ENCODE data around the gene PPDPF.
"Not testable (repeated sequence)": the region's sequence is repeated elsewhere in the genome, so short reads cannot be mapped to it uniquely, and the experiment has no call there.

The PPDPF gene

DNA sequence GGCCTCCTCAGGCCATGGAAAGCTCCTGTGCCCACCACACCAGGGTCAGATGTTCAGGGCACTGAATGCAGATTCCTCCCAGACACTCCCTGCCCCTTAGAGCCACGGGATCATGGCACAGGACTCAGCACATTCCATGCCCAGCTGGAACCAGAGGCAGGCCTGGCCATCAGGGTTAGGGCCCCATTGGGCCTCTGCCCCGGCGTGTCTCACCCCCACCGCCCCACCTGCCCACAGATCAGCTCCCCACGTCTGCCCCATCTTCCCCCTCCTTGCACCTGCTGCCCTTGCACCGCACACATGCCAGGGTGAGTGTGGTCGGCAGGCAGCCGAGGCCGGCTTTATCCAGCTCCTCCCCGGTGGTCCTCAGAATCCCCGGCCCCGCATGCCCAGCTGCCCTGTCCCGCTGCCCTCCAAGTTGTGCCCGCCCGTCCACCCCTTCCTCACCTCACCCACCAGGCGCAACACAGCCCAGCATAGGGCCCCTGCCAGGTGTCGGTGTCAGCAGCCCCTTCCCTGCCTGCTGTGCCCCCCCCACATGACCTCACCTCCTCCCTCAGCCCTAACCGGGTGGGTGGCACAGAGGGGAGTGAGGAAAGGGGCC lies 29.2 kb downstream of the PPDPF start:
- DNase-seq (ENCODE audit: low read depth, low spot score), result no peak

DNA sequence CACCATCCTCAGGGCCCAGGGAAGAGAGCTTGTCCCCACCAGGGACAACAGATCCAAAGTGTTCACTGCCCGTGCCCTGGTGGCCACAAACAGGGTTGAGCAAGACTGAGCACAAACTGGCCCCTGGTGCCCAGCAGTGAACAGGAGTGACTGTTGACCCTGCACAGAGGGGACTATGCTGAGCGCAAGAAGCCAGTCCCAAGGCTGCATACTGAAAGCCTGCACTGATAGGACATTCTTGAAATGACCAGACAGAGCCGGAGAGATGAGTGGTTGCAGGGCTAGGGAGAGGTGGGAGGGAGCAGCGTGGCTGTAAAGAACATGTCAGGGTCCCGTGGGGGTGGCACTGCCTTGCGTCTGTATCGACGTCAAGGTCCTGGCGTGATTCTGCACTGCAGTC lies 30.5 kb downstream of the PPDPF start:
- DNase-seq (ENCODE audit: low read depth, low spot score), result no peak

DNA sequence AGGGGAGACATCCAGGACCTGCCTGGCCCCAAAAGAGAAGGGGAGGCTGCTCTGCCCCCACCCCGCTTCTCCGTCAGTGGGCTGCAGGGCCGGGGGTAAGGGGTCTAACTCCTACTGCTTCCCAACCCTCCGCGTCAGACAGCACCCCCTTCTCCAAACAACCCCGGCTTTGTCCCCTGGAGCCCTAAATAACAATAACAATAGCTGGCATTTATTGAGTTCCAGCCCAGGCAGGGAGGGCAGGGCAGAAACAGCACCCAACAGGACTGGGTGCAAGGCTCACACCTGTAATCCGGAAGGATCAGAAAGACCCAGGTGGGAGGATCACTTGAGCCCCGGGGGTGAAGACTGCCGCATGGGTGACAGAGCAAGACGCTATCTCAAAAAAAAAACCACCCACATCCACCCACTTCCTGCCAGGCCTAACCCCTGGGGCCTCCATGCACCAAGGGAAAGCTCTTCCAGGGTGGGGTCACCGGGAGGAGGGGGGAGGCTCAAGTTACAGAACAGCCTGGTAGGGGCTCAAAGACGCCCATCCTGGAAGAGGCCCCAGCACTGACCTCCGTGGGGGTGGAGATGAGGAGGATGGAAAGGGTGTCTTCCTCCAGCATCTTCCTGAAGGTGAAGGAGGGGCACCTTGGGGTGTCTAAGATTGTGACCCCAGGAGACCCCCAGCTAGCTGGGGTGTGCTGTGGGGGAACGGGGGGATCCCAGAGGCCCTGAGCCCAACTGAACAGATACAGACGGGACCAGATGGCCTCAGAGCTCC lies 32.1 kb downstream of the PPDPF start:
- no peak for DNase-seq (ENCODE audit: low read depth, low spot score)

DNA sequence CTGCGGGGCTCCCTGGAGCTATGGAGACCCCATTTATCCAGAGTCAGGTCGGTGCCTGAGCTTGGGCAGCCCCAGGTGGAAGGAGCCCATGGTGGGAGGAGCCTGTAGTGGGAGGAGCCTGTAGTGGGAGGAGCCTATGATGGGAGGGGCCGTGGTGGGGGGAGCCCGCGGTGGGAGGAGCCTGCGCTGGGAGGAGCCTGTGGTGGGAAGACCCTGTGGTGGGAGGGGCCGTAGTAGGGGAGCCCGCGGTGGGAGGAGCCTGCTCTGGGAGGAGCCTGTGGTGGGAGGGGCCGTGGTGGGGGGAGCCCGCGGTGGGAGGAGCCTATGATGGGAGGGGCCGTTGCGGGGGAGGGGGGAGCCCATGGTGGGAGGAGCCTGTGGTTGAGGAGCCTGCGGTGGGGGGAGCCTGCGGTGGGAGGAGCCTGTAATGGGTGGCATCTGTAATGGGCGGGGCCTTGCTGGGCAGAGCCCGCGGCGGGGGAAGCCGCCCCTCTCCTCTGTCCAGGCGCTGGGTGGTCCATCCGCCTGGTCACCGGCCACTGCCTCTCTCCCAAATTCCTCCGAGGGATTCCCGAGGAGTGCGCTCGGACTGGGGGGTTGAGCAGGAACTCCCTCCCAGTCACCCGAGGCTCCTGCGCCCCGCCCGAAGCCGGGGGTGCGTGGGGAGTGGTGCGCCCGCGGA lies 32.8 kb downstream of the PPDPF start:
- no peak for DNase-seq (ENCODE audit: low read depth, low spot score)

DNA sequence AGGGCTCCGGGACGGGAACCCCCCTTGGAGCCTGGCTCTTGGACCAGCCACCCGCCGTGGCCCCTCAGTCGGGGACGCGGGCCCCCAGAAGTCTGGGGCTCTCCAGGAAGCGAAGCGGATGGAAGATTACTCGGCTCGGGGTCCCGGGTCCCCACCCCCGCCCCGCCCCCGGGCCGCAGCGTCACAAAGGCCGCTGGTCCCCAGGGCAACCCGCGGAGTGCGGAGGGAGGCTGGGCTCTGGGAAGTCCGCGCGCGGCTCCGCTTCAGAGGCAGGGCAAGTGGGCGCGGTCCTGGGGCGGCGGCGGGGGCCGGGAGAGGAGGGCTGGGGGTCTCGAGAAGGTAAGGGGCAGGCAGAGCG lies 33.3 kb downstream of the PPDPF start, which contains the start of gene FNDC11:
Gene FNDC11, plus strand, starts transcription at position 227 of the 358 bp plus-strand sequence. CDS start 1,505 bp downstream, outside the sequence.
- no peak for DNase-seq (ENCODE audit: low read depth, low spot score)

DNA sequence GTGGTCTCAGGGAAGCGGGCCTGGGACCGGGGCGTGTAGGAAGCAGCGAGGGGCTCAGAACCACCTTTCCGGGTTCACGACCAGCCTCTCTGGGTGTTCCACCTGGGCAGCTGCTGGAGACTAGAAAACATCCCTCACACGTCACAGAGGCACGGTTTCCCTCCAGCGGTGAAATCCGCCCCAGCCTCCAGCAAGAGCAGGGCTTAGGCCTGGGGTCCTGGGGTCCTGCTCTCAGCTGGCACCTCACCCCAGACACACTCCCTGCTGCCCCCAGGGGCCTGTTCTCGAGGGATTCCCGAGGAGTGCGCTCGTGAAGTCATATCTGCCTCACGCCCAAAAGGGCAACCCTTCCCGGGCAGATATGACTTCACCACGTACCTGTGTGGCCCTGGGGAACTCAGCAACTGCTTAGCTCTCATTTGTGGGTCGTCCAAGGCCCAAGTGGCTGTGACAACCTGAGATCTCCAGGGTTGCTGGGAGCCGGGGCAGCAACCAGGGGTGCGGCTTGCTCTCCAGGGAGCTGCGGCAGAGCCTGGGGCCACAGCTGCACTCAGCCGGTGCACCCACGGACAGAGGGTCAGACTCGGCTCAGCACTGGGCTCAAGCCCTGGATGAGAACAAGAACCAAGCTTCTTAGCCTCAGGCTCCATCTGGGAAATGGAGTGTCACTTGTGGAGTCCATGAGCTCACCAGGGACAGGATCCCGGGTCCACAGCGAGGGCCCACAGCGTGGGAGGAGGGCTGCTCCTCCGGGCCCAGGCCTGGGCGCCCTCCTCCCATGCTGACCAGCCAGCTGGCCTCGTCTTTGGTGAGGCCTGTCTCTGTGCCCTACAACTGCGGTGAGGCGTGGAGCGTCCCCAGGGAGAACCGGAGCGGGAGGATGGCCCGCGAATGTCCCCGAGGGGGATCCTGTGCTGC lies 34.1 kb downstream of the PPDPF start:
- no peak for DNase-seq (ENCODE audit: low read depth, low spot score)

DNA sequence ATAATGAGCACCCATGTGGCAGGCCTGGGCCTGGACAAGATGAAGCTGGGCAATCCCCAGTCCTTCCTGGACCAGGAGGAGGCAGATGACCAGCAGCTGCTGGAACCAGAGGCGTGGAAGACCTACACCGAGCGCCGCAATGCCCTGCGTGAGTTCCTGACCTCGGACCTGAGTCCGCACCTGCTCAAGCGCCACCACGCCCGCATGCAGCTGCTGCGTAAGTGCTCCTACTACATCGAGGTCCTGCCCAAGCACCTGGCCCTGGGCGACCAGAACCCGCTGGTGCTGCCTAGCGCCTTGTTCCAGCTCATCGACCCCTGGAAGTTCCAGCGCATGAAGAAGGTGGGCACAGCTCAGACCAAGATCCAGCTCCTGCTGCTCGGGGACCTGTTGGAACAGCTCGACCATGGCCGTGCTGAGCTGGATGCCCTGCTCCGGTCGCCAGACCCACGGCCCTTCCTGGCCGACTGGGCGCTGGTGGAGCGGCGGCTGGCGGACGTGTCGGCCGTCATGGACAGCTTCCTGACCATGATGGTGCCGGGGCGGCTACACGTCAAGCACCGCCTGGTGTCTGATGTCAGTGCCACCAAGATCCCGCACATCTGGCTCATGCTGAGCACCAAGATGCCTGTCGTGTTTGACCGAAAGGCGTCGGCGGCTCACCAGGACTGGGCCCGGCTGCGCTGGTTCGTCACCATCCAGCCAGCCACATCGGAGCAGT lies 35.3 kb downstream of the PPDPF start:
- no peak for DNase-seq (ENCODE audit: low read depth, low spot score)

DNA sequence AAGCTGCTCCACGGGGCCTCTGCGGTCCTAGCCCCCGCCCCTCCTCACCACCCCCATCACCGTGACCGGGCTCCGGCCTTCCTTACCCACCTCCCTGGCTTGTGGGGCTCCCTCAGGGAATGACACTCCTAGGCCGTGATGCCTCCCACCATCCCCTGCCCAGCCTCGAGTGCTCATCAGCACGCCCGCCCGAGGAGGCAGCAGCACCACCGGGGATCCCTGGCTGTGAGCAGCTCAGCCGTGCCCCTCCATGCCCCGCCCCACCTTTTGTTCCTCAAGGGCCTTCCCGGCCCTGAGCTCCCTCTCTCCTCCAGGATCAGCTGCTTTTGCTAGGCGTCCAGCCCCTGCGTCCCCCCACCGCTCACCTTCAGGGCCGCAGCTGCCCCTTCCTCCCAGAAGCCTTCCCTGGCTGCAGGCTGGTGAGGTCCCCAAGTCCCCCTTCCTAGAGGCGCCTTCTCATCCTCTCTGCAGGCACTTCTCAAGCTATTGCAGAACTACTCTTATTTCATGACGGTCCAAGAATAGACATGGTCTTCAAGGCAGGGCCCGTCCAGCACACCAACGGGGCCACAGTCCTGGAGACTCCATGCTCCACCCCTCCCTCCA lies 36.4 kb downstream of the PPDPF start:
- DNase-seq (ENCODE audit: low read depth, low spot score), result no peak

DNA sequence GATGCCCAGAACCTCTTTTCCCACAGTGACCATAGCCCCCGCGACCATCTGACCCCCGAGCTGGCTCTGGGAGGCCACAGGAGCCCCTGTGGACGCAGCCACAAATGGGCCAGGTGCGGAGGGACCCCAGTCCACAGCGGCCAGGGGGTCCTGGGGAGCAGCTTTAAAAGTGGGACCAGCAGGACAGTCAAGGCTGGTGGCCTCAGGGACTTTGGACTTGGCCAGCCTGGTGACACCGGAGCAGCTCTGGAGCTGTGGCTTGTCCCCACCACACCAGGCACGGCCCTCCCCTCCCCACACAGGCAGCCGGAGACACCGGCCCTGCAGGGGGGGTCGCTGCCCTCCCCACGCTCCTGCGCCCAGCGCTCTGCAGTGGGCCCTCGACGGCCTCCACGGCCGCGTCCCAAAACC lies 36.9 kb downstream of the PPDPF start:
- no peak for DNase-seq (ENCODE audit: low read depth, low spot score)

DNA sequence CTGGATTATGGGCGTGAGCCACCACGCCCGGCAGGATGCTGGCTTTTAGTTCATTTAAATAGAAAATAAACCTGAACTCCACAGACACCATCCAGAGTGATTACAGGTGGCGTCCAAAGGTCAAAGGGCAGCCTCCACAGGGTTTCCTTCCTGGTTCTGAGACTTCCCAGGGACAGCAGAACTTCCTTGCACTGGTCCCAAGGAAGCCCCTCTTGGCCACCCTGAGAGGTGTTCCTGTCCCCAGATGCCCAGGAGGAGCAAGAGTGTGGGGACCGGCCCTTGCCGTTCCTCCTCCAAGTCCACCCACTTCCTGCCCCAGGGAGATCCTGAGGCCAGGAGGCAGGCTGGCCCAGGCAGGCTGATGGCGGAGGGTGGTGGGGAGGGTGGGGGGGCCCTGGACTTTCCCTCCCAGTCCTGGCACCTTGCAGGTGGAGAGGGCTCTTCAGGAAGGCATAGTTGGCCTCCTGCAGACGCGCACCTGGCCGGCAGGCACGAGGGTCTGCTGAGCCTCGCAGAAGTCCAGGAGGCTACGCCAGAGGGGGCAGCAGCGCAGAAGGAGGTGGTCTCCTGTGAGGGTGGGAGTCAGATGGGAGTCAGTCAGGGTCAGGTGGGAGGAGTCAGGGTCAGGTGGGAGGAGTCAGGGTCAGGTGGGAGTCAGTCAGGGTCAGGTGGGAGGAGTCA lies 38.4 kb downstream of the PPDPF start:
- DNase-seq (ENCODE audit: low read depth, low spot score), result no peak

DNA sequence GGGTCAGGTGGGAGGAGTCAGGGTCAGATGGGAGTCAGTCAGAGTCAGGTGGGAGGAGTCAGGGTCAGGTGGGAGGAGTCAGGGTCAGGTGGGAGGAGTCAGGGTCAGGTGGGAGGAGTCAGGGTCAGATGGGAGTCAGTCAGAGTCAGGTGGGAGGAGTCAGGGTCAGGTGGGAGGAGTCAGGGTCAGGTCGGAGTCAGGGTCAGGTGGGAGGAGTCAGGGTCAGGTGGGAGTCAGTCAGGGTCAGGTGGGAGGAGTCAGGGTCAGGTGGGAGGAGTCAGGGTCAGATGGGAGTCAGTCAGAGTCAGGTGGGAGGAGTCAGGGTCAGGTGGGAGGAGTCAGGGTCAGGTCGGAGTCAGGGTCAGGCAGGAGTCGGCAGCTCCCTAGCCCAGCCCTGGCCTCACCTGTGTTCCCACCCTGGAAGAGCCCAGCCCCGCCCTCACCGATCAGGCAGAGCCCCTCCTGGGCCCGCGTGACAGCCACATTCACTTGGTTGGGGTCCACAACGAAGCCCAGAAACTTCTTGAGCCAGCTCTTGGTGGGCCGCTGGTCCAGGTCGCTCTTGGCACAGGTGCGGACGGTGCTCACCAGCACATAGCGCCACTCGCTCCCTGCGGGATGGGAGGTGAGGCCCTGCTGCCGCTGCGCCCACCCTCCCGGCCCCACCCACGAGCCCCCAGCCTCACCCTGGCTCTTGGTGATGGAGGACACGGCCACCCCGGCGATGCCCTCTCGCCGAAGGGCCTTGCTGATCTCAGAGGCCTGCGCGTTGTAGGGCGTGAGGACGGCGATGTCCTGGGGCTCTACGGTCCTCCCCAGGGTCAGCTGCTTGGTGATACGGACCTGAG lies 39.1 kb downstream of the PPDPF start:
- DNase-seq (ENCODE audit: low read depth, low spot score), result not testable (repeated sequence)

DNA sequence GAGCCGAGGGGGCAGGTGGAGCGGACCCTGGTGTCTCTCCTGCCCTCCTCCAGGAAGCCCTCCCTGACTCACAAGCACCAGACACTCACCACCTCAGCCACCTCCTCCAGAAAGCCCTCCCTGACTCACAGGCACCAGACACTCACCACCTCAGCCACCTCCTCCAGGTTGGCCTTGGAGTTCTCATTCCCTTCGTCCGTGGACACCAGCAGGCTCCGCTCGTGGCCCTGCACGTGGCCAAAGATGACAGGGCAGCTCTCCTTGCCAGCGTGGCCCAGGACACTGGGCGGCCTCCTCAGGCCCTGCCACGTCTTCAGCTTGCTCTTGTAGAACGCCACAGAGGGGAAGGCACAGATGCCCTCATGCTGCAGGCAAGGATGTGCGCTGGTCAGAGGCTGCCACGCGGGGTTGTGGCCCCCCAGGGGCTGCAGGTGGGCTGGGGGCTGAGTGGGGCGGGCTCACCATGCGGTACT lies 39.8 kb downstream of the PPDPF start:
- no peak for DNase-seq (ENCODE audit: low read depth, low spot score)

DNA sequence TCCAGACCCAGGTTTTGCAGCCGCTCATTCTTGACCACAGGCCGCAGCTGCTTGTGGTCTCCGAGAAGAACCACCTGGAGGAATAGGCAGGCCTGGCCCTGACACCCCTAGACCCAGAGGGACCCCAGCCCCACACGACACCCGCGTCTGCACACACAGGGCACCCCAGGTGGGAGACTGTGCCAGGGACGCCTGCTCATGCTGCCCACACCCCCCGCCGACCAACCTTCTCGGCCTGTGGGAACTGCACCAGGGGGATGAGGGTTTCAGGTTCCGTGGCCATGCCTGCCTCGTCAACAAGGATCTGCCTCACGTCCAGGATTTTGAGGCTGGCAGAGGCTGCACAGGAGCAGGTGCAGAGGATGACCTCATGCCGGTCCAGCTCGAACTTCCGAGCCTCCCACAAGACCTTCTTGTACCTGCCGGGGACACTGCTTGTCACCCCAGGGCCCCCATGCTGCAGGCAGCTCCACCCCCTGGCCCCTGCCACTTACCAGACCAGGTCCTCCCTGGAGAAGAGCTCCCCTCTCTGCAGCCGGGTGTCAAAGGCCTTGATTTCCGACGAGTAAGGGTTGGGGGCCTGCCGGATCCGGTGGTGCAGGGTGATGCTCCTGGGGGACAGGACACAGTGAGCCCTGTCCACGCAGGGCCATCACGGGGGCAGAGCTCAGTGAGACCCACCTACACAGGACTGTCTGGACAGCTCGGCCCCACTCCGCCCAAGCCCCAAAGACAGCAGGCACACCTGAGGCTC lies 40.5 kb downstream of the PPDPF start:
- DNase-seq (ENCODE audit: low read depth, low spot score), result no peak

DNA sequence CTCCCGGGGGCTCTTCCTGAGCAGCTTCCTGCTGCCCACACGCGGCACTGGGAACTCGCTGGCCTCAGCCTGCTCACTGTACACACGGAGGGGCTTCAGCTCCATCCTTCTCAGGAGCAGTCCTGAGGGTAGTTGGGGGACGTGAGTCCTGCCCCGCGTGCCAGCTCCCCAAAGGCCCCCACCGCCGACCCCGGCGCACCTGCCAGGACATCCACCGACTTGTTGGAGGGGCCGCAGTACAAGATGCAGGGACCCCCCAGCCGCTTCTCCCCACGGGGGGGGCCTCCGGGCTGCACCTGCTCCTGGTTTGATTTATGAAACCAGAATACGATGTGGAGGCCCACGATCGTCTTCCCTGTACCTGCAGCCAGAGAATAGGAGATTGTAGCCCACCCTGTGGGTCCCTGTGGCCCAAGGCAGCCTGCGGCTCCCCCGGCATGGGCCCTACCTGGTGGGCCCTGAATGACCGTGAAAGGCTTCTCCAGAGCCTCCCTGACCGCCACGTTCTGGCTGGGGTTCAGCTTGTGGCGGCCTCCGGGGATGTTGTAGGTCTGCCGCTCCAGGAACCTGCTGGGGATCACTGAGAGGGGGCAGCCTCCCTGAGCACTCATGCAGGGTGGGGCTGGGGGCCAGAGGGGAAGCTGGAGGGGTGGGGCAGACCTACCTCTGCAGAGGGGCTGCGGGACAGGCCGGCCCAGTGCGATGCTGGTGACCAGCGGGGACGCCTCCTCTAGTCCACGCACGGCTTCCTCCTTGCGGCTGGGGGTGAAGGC lies 41.2 kb downstream of the PPDPF start:
- DNase-seq (ENCODE audit: low read depth, low spot score), result no peak

DNA sequence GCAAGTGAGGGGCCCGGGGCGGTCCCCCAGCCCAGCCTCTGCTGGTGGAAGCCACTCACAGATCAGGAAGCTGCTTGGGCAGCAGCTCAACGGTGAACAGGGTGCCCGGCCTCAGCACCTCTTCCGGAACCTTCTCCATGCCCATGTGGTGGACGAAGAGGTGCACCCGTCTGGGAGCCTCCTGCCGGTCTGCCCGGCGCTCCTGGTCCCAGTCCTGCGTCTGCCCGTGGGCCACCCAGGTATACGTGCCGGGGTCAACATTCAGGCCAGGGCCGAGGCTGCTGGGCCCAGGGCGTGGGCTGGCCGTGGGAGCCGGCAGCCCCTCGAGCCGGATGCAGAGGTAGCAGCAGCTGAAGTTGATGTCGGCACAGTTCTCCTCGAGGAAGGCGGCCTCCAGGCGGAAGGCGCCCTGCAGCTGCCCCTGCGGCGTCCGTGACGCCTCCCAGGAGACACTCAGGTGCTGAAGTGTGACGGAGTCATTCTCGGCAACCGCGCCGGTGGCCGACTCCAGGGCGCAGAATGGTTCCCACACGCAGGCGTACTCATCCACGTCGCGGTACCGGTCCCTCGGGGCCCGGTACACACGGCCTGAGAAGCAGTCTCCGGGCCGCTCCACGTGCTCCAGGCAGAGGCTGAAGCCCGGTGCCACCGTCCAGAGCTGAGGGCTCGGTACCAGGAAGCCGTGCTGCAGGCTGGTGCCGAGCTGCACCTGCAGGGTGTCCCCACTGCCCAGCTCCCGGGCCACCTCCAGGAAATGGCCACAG lies 42.1 kb downstream of the PPDPF start:
- no peak for DNase-seq (ENCODE audit: low read depth, low spot score)

DNA sequence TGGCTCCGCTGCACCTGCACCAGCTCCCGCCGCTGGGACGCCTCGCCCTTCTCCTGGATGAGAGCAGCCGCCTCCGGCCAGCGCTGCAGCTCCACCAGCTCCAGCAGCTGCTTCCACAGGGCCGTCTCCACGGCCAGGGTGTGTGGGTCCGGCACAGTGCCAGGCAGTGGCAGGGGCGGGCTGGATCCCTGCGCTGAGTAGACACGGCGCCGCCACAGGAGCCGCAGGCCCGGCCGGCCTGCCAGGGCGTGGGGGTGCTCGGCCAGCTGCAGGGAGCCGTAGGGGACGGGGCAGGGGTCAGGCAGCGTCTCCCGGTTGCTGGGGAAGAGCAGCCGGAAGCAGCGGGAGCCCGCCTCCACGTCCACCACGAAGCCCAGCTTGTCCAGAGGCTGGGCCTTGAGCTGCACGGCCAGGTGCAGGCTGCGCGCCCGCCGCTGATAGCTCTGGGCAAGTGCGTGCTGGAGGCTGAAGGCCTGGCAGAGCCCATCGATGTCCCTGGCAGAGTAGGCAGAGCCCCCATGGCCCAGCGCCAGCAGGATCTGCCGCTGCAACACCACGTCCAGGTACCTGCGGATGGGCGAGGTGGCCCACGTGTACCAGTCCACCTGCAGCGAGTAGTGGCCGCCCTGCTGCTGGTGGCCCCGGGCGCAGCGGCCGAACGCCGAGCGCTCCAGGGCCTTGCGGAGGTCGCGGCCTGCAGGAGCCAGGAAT lies 42.8 kb downstream of the PPDPF start:
- no peak for DNase-seq (ENCODE audit: low read depth, low spot score)
